C4-2B (cell line): ENCODE data around the gene NELFCD.

Experiments
- H3K27ac ChIP-seq: fragments of 450-650 bp; 2 replicates; pipeline ENCODE4 v1.5.1; 2017
- CTCF ChIP-seq: fragments of 450-650 bp; conservative IDR thresholded peaks from 2 replicates; pipeline ENCODE4 v1.5.1; 2017; ENCODE audit warnings: mild to moderate bottlenecking
- ZFX ChIP-seq: fragments of 450-650 bp; IDR thresholded peaks from 2 replicates; pipeline ENCODE4 v1.6.1; 2017

NELFCD gene

DNA sequence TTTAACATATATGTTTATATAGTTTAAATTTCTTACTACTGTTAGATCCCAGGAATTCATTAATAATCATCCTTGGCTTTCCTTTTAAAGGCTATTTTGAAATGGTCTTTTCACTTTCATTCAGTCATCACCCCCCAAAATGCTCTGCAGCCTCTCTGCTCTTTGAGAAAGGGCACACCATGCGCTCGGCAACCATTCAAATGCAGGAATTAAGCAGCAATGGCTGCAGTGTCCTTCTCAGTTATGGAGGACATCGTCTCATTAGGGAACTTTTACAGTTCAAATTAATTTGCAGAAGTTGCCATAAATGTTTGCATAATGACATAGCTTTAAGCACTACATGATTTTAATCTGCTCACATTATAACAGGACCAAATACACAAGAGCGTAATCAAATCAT is 44.5 kb downstream of the NELFCD start:
- H3K27ac ChIP-seq, result no peak overlapping the region

DNA sequence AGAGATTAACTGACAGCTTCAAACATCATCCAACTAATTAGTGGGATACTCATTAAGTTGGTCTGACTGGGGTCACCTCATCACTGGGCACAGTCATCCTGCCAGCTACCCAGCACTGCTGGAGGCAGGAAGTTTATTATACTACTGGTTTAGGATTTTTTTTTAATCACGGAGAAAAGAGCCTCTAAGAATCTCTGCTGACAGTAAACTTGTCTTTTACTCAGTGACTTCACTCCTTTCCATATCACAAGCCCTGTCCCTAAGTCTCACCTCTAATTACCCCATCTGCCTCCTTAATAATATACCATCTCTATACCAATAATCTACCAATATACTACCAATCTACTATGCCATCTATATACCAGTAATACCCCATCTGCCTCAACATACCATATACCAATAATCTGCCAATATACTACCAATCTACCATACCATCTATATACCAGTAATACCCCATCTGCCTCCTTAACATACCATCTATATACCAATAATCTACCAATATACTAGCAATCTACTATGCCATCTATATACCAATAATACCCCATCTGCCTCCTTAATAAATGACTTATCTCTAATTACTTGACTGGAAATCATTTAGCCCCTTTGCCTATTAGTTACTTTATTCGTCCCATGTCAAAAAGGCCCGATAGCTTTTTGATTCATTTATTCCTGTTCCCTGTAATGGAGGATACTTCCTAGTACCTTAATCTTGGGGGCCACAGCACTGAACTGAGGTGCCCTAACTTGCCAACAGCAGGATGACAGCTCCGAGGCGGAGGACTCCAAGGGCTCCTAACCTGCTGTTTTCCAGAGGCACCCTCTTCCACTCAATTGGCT is 46.1 kb downstream of the NELFCD start:
- H3K27ac ChIP-seq, result no peak overlapping the region
- TF ChIP-seq ZFX, result no peak
- TF ChIP-seq CTCF, result no peak

More for the DNA sequence above, 44.5 kb downstream of the NELFCD start:
- TF ChIP-seq CTCF (no peak), ZFX (no peak)

DNA sequence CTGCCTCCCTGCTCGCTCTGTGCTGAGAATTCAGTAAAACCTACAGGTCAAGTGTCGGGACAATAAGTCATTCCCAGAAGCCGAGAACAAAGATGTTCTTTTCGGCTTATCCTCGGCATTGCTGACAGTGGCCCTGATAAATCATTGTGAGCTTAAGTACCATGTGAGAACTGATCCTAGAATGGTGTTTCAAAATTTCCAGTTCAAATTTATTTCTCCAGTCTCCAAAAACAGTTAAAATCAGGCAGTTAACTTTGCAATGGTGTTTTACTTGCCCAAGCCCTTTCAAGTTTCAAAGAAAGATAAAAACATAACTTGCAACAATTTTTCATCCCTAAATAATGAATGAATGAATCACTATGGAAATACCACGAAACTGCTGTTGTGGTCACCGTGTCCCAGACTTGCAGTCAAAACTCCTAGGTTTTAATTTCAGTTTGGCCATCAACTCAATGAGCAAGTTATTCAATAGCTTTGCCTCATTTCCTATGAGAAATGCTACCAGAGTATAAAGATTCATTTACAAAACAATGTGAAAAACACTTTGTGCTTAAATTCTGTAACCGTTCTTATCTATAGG is 46.8 kb downstream of the NELFCD start:
- no peak overlapping the region for H3K27ac ChIP-seq
- TF ChIP-seq CTCF (no peak), ZFX (no peak)

DNA sequence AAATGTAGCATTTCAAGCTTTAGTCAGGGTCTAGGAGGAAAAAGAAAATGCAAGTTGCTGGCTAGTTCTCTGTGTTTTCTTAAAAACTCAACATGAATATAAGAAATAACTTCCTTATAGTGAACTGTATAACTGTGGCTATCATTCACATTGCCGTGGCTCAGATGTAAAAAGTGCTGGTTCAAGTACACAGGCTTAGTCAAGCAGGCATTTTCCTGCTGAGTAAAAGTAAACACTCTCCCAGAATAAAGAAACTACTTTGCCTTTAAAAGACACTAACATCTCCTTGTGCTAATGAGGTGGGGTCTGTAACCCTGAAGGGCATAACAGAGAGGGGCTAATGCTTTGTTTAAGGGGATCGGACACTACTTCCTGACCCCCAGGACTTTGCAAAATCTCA is 47.8 kb downstream of the NELFCD start:
- H3K27ac ChIP-seq, result no peak overlapping the region

DNA sequence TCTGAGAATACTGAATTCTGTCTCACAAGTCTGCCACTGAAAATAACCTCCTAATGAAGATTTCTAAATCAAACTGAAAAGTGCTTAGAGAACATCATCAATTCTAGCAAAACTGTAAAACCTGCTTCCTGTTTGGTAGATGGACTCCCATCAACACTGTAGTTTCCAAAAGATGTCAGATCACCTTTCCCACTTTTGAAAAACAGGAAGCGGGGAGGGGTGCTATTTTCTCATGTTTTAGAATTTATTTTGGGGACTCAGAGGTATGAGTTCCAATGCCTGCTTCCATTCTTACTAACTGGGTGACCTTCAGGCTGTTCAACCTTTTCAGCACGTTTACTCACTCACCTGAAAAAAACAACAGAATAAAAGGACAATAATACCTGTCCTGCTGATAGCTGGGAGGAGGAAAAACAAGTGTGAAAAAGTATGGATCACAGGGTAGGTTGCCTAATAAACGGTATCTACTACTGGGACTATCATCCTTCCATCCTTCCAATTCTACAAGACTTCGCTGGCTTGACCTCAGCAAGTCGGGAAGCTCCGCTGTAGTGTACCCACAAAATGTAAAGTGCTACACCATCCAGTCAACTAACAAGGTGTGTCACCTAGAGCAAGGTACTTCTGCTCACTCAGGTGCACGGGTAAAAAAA is 50.0 kb downstream of the NELFCD start:
- TF ChIP-seq ZFX (no peak), CTCF (no peak)
- peak overlapping the region; percentile 99 for H3K27ac ChIP-seq

More for the DNA sequence above, 47.8 kb downstream of the NELFCD start:
- TF ChIP-seq CTCF, result no peak
- TF ChIP-seq ZFX, result no peak

GRCh38 chr20:59031564-59032022 is 50.5 kb downstream of the NELFCD start:
- peak overlapping the region; percentile 99 for H3K27ac ChIP-seq

More at GRCh38 chr20:59031564-59032022, 50.5 kb downstream of the NELFCD start:
- peak; percentile 54 for TF ChIP-seq ZFX
- TF ChIP-seq CTCF, result no peak
